GM18907 (cell line): ENCODE measurements around the gene SREBF1.

Source experiments
- ATAC-seq: cut with Tn5 transposase; IDR thresholded peaks from one replicate; pipeline ENCODE4 v1.9.1; 2021; ENCODE audit warnings: mild to moderate bottlenecking, moderate library complexity; ENCODE audit not compliant: unreplicated experiment

SREBF1 gene

GRCh38 chr17:17836818-17837379 lies at the start of gene SREBF1:
Gene SREBF1, minus strand, starts transcription at chr17:17836986. Its CDS starts 169 bp downstream, at chr17:17836817.
- ATAC-seq: peak; percentile 29

- ATAC-seq: no peak
These were observed 49.4 kb upstream of the SREBF1 start for GRCh38 chr17:17886226-17886625.

GRCh38 chr17:17884391-17885357 lies 47.9 kb upstream of the SREBF1 start:
- no peak for ATAC-seq

GRCh38 chr17:17883801-17884200 lies 47.0 kb upstream of the SREBF1 start:
- no peak for ATAC-seq

GRCh38 chr17:17882082-17882581 lies 45.3 kb upstream of the SREBF1 start:
- ATAC-seq: no peak

GRCh38 chr17:17880577-17881196 lies 43.9 kb upstream of the SREBF1 start:
- no peak for ATAC-seq

GRCh38 chr17:17877529-17878358 lies 41.0 kb upstream of the SREBF1 start:
- no peak for ATAC-seq

GRCh38 chr17:17876959-17877528 lies 40.3 kb upstream of the SREBF1 start:
- no peak for ATAC-seq

GRCh38 chr17:17874478-17874877 lies 37.7 kb upstream of the SREBF1 start:
- no peak for ATAC-seq

- no peak for ATAC-seq
These were observed 36.7 kb upstream of the SREBF1 start for GRCh38 chr17:17873450-17873991.

GRCh38 chr17:17872547-17873345 lies 36.0 kb upstream of the SREBF1 start:
- no peak for ATAC-seq

GRCh38 chr17:17871913-17872312 lies 35.1 kb upstream of the SREBF1 start:
- ATAC-seq: no peak

GRCh38 chr17:17870247-17870646 lies 33.5 kb upstream of the SREBF1 start:
- no peak for ATAC-seq

GRCh38 chr17:17868641-17869522 lies 32.1 kb upstream of the SREBF1 start:
- ATAC-seq: no peak

- ATAC-seq: no peak
These were observed 30.1 kb upstream of the SREBF1 start for GRCh38 chr17:17866897-17867296.

- ATAC-seq: no peak
These were observed 29.6 kb upstream of the SREBF1 start for GRCh38 chr17:17866425-17866824.

- no peak for ATAC-seq
These were observed 28.2 kb upstream of the SREBF1 start for GRCh38 chr17:17865035-17865434.

GRCh38 chr17:17860766-17861107 lies 24.0 kb upstream of the SREBF1 start:
- no peak for ATAC-seq
